COR-L47 (cell line): ENCODE measurements around the gene PRMT7.

Experiments used
- DNase-seq: peaks from one replicate; lab custom pipeline; 2025; lab: John Stamatoyannopoulos, UW

PRMT7 gene

DNA sequence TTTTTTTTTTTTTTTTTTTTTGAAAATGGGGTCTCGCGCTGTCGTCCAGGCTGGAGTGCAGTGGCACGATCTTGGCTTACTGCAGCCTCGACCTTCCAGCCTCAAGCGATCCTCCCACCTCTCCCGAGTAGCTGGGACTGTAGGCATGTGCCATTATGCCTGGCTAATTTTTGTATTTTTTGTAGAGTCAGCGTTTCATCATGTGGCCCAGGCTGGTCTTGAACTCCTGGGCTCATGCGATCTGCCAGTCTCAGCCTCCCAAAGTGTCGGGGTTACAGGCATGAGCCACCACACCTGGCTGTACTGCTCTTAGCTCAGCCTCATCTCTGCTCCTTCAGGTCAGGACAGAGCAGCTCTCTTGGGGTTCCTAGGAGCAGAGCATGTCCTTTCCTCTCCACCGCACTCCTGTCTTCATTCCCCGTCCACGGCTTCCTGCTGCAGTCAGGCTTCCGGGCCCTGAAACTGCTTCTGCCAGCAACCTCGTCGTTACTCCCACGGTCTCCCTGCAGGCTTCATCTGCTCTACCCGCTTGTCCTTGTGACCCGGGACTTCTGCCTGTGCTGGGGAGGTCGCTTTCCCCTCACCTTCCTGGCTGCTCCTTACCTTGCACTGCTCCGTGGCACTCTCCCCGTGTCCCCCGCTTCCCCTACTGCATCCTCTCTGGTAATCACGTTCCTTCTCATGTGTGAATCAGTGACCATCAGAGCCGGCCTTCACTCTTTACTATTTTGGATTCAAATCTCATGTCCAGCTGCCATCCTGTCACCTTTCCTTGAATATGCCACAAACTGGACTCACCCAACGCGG lies 38.0 kb downstream of the PRMT7 start:
- no peak for DNase-seq

DNA sequence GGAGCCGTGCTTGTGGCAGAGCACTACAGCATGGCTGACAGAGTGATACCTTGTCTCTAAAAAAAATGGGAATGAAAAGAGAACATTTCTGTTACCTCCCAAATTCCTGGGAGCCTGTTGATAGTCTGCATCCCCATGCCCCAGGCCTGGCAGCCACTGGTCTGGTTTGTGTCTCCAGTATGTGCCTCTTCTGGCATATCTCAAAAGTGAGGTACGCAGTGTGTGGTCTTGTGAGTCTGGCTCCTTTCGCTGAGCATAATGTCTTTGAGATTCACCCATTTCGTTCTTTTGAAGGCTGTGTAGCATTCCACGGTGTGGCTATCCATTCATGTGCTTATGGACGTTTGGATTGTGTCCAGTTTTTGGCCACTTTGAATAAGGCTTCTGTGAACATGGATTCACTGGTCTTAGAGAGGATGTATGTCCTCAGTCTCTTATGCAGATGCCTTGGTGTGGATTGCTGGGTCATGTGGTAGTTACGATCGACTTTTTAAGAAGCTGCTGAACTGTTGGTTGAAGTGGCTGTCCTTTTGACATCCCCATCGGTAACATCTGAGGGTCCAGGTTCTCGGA lies 39.1 kb downstream of the PRMT7 start:
- DNase-seq = no peak

- no peak for DNase-seq
Observed at GRCh38 chr16:68350813-68351350, 40.1 kb downstream of the PRMT7 start.

- no peak for DNase-seq
Observed at GRCh38 chr16:68351463-68351862, 40.6 kb downstream of the PRMT7 start.

GRCh38 chr16:68351991-68352431 lies 41.2 kb downstream of the PRMT7 start:
- no peak for DNase-seq

GRCh38 chr16:68353366-68353765 lies 42.5 kb downstream of the PRMT7 start:
- no peak for DNase-seq

- no peak for DNase-seq
Observed at GRCh38 chr16:68354816-68355215, 44.0 kb downstream of the PRMT7 start.

GRCh38 chr16:68355447-68356248 lies 44.8 kb downstream of the PRMT7 start:
- no peak for DNase-seq

DNA sequence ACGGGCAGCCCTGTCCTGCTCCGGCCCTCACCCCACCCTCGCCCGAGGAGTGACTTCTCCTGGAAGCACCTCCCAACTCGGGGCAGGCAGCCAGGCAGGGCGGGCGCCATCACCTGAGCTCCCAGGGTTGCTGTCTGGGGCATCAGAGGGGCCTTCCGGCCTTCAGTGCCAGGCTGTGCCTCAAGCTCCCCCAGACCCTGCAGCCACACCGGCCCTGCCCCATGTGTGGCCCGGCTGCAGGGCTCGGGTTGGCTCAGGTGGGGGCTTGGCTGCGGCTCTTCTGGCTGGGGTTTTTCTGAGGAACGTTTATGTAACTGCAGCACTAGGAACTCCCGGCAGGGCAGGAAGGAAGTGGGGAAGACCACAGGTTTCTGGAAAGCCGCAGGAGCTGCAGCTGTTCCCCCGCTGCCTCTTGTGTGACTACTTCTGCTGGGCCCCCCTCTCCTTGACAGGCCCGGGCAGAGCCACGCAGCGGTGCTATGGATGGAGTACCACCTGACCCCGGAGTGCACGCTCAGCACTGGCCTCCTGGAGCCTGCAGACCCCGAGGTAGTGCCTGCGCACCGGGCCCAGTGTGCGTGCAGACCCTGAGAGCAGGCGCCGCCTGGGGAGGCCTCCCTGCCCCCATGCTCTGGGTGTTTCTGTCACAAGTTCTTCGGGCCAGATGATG lies 45.6 kb downstream of the PRMT7 start:
- DNase-seq = no peak

GRCh38 chr16:68356919-68357286 lies 46.1 kb downstream of the PRMT7 start:
- no peak for DNase-seq

- no peak for DNase-seq
Observed at GRCh38 chr16:68357521-68357922, 46.7 kb downstream of the PRMT7 start.

DNA sequence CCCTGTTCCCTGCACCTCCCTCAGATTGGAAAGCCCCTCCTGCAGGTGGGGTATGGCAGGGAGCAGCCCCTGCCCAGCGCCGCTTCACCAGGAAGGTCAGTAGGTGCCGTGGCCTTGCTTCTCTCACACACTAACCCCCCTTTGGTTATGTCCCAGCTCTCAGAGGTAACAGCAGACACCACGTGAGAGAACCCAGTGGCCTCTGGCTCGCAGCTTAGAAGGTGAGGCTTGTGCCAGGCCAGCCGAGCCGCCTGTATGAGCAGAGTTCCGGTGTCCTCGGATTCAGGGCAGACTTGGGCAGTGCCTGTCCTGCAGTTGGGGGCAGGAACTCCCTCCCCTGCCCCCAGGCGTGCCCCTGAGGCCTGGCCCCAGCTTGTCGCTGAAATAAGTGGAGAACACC lies 47.1 kb downstream of the PRMT7 start:
- DNase-seq = no peak

- DNase-seq = no peak
Observed at GRCh38 chr16:68358951-68359350, 48.1 kb downstream of the PRMT7 start.

- DNase-seq = no peak
Observed at GRCh38 chr16:68359398-68360191, 48.8 kb downstream of the PRMT7 start.

DNA sequence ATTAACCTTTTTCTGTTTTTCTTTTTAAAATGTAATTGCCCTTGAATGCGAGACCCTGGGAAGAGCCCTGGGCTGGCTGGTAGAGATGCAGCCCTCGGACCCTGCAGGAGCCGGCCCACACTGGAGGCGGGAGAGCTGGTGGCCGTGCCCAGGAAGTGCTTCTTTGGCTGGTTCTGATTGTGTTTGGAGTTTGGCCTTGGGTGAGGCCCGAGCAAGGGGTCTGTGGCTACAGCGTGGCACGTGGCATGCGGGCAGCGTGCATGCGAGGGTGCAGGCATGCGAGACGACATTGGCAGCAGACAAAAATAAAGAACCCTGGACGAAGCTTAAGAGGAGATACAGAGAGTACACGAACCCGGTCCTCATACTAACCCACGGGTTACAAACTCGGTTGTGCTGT lies 49.7 kb downstream of the PRMT7 start:
- DNase-seq = no peak

DNA sequence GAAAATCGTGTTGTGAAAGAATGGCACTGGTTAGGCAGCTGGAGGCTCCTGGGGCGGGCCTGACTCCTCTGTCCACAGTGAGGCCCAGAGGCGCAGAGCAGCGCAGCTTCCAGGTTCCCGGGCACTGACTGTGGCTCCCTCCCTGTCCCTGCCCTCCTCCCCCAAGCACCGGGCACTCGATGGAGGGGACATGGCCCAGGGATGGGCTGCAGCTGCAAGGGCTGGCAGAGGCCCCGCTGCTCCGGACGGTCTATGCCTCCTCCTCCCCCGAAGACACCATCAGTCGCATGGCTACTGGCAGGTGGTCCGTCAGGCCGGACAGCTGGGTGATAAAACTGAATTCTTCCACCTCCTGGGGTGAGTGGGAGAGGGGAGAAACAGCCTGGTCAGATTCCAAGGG lies 50.1 kb downstream of the PRMT7 start:
- DNase-seq = no peak

- no peak for DNase-seq
Observed at GRCh38 chr16:68361485-68361884, 50.7 kb downstream of the PRMT7 start.

GRCh38 chr16:68362262-68362913 lies 51.6 kb downstream of the PRMT7 start:
- DNase-seq = no peak

GRCh38 chr16:68362947-68363657 lies 52.3 kb downstream of the PRMT7 start:
- DNase-seq = no peak
